ENCODE data around the gene SMAD3. TPM values are rescaled to one million over a fixed set of nuclear protein-coding genes. Genes with fewer than 3 reads are reported as not detected.

Gene SMAD3
- total and polyA plus RNA-seq, 10 of the 15 experiments (the other 5 are each of a cell fraction or from before 2014, with no cell fraction given), result 5.6 to 43.2 (median 16.0) TPM

- FAIRE-seq (no peak), ATAC-seq (no peak), DNase-seq (ENCODE audit: low read depth, low spot score) (no peak)
- peaks cover 35% of the 10 kb centered on the region for H3K79me2 ChIP-seq (ENCODE audit: control insufficient read depth, insufficient read depth, low read length)
- BruUV-seq (replicated peaks), result no TSS peak
- ChIA-PET RAD21 (ENCODE audit: unreplicated experiment) (interaction anchor here (1.2 to 2.1 kb wide), 2 partner anchors 15 to 32 kb away, joined by 5 to 6 read pairs; no protein-coding TSS in a partner anchor), SMC1A (ENCODE audit: uncharacterized antibody, unreplicated experiment) (interaction anchor here (0.7 to 2.3 kb wide), 10 partner anchors 9 to 67 kb away, joined by 3 to 10 read pairs (median 4); no protein-coding TSS in a partner anchor), POLR2A (interaction anchor here (0.6 to 1.8 kb wide), 4 partner anchors 8 to 710 kb away, joined by 4 to 6 read pairs (median 4); no protein-coding TSS in a partner anchor), CTCF (interaction anchor here (0.6 to 1.4 kb wide), 4 partner anchors 10 to 83 kb away, joined by 3 to 6 read pairs (median 4); no protein-coding TSS in a partner anchor)
- intact Hi-C loops (cut with micrococcal nuclease; ENCODE audit: unreplicated experiment), result no loop called here
- H3K27ac ChIP-seq (ENCODE audit: control insufficient read depth, insufficient read depth), result peak overlapping the region; percentile 41; the same call in 1 of the 2 replicates
- H3K36me3 ChIP-seq (ENCODE audit: control insufficient read depth in 2 of 2, insufficient read depth in 2 of 2, low read length in 1 of 2), result no peaks in the 10 kb centered on the region; a peak in 4 of 4 replicates
- H3K9me3 ChIP-seq (replicated peaks; ENCODE audit: control insufficient read depth, insufficient read depth, low read length), result no peaks in the 10 kb centered on the region
- WGBS (ENCODE audit: insufficient coverage, insufficient replicate concordance, low lambda C conversion rate, missing lambda C conversion rate), result 95% methylated on average over 6 of the region's 6 CpGs
- H3K27me3 ChIP-seq (replicated peaks in 1 of 2; ENCODE audit: control insufficient read depth in 2 of 2, insufficient read depth in 2 of 2, low read length in 1 of 2), result no peaks in the 10 kb centered on the region
- no peak overlapping the region for H3K9ac ChIP-seq (ENCODE audit: control insufficient read depth, insufficient read depth, low read length)
- H2AFZ ChIP-seq (ENCODE audit: control insufficient read depth, low read depth, low read length), result no peak overlapping the region
- H3K4me1 ChIP-seq (ENCODE audit: control insufficient read depth, insufficient read depth, low read length), result peaks cover 17% of the 10 kb centered on the region
- H3K4me2 ChIP-seq (ENCODE audit: control insufficient read depth, insufficient read depth), result no peak overlapping the region
- no peak overlapping the region for H3K4me3 ChIP-seq
- in situ Hi-C loops (cut with MboI), result no loop called here
- peaks cover 10% of the 10 kb centered on the region for H4K20me1 ChIP-seq (ENCODE audit: control insufficient read depth, insufficient read depth)
- TF ChIP-seq FOS (IDR thresholded peaks at IDR 0.05; ENCODE audit: borderline replicate concordance, extremely low read depth, insufficient read length) (no peak), RAD51 (IDR thresholded peaks at IDR 0.05) (no peak), MTA2 (IDR thresholded peaks at IDR 0.05; ENCODE audit: low read depth) (no peak), RUNX3 (IDR thresholded peaks at IDR 0.05; ENCODE audit: low read length) (no peak), BHLHE40 (IDR thresholded peaks at IDR 0.05; ENCODE audit: borderline replicate concordance in 1 of 2, low read depth in 2 of 2, low read length in 1 of 2) (no peak), PKNOX1 (IDR thresholded peaks at IDR 0.05) (no peak), POU2F2 (IDR thresholded peaks at IDR 0.05; ENCODE audit: borderline replicate concordance, low read depth, low read length) (no peak), SREBF1 (IDR thresholded peaks at IDR 0.05; ENCODE audit: low read length) (no peak), CBFB (IDR thresholded peaks at IDR 0.05; ENCODE audit: low read depth) (no peak), ASH2L (IDR thresholded peaks at IDR 0.05; ENCODE audit: borderline replicate concordance, low read depth) (no peak), NFXL1 (IDR thresholded peaks at IDR 0.05; ENCODE audit: borderline replicate concordance) (no peak), SP1 (IDR thresholded peaks at IDR 0.05; ENCODE audit: low read depth, low read length) (no peak), IKZF2 (IDR thresholded peaks at IDR 0.05) (no peak), NRF1 (conservative IDR thresholded peaks at IDR 0.05; ENCODE audit: low read depth, low read length) (no peak), SKIL (IDR thresholded peaks at IDR 0.05; ENCODE audit: low read depth, poor library complexity, severe bottlenecking) (no peak), CUX1 (IDR thresholded peaks at IDR 0.05; ENCODE audit: insufficient replicate concordance, low read depth, low read length) (no peak)
These were observed 83.8 kb downstream of the SMAD3 start for GRCh38 chr15:67149068-67149772.
